Suprapubic skin (tissue), 4 donors: ENCODE results near the gene PTX4.

Experiments
- EP300 ChIP-seq: sonication (generic); formaldehyde crosslinking; IDR thresholded peaks from one replicate; pipeline ENCODE4 v1.6.1; 2017; ENCODE audit warnings: antibody characterized with exemption
- POLR2A ChIP-seq, 2 donors: fragments of 450-650 bp; IDR thresholded peaks; one replicate each; pipeline ENCODE4 v1.6.1; 2017; ENCODE audit warnings: antibody characterized with exemption in 2 of 2, mild to moderate bottlenecking in 2 of 2, moderate library complexity in 2 of 2
- POLR2AphosphoS5 ChIP-seq, 3 donors: sonication (generic); formaldehyde crosslinking; IDR thresholded peaks; one replicate each; pipeline ENCODE4 v1.6.1; 2017; ENCODE audit warnings: antibody characterized with exemption in 3 of 3
- TF ChIP-seq, protein P1 (sequence below), 2 donors: fragments of 200-600 bp in 1 of 2; fragments of 450-650 bp in 1 of 2; sonication (generic) in 1 of 2; IDR thresholded peaks; one replicate each; pipeline ENCODE4 v1.5.1; 2016 to 2019; ENCODE audit warnings: antibody characterized with exemption in 2 of 2, mild to moderate bottlenecking in 1 of 2, moderate library complexity in 1 of 2

DNA sequence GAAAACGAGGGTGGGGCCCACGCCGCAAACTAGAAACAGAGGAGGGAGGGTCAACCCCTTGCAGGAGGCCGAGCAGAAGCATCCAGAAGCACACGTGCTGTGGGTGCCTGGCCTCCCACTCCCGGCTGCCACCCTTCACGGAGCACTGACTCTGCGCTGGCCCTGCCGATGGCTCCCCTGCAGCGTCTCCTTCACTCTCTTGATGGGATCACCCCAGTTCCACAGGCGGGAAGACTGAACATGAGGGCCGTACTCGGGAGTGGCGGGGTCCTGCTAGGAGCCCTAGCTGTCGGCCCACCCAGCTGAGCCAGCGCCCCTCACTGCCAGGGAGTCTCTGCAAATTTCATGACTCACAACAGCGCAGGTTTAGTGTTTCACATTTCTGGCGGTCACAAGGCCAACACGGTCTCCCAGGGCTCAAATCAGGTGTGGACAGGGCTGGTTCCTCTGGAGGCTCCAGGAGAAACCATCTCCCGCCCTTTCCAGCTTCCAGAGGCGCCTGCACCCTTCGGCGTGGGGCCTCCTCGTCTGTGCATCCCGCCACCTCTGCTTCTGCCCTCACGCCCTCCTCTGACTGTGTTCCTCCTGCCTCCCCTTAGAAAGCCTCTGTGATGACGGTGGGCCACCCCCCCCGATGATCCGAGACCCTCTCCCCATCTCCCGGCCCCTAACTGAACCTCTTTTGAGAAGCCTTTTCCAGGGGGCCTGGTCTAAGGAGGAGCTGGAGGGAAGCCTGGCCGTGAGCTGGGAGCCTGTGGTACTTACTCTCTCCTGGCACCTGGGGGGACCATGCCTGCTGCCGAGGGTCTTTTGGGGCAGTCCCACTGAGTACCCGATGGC, 2.0 kb downstream of the PTX4 start:
- TF ChIP-seq POLR2AphosphoS5 (IDR thresholded peaks at IDR 0.05) (no peak), POLR2A (IDR thresholded peaks at IDR 0.05) (no peak), EP300 (no peak)
- TF ChIP-seq, protein P1, sequence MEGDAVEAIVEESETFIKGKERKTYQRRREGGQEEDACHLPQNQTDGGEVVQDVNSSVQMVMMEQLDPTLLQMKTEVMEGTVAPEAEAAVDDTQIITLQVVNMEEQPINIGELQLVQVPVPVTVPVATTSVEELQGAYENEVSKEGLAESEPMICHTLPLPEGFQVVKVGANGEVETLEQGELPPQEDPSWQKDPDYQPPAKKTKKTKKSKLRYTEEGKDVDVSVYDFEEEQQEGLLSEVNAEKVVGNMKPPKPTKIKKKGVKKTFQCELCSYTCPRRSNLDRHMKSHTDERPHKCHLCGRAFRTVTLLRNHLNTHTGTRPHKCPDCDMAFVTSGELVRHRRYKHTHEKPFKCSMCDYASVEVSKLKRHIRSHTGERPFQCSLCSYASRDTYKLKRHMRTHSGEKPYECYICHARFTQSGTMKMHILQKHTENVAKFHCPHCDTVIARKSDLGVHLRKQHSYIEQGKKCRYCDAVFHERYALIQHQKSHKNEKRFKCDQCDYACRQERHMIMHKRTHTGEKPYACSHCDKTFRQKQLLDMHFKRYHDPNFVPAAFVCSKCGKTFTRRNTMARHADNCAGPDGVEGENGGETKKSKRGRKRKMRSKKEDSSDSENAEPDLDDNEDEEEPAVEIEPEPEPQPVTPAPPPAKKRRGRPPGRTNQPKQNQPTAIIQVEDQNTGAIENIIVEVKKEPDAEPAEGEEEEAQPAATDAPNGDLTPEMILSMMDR (IDR thresholded peaks at IDR 0.05) = no peak
